OCI-LY3 (cell line): ENCODE results near the gene NDUFA7.

ENCODE experiments used
- EZH2phosphoT487 ChIP-seq: fragments of 200-600 bp; shearing (Covaris generic); IDR thresholded peaks from 2 replicates; pipeline ENCODE4 v1.6.1; 2018; ENCODE audit warnings: antibody characterized with exemption, mixed run types, low read depth
- TF ChIP-seq, protein P1 (sequence below): fragments of 200-600, 300-600 bp; sonication (generic); IDR thresholded peaks from 2 replicates; pipeline ENCODE4 v1.5.1; 2014; ENCODE audit warnings: antibody characterized with exemption, low read length, low read depth

- TF ChIP-seq, protein P1, sequence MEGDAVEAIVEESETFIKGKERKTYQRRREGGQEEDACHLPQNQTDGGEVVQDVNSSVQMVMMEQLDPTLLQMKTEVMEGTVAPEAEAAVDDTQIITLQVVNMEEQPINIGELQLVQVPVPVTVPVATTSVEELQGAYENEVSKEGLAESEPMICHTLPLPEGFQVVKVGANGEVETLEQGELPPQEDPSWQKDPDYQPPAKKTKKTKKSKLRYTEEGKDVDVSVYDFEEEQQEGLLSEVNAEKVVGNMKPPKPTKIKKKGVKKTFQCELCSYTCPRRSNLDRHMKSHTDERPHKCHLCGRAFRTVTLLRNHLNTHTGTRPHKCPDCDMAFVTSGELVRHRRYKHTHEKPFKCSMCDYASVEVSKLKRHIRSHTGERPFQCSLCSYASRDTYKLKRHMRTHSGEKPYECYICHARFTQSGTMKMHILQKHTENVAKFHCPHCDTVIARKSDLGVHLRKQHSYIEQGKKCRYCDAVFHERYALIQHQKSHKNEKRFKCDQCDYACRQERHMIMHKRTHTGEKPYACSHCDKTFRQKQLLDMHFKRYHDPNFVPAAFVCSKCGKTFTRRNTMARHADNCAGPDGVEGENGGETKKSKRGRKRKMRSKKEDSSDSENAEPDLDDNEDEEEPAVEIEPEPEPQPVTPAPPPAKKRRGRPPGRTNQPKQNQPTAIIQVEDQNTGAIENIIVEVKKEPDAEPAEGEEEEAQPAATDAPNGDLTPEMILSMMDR: peak; percentile 5; the same call in 1 of the 2 replicates
- TF ChIP-seq EZH2phosphoT487: no peak
Observed at GRCh38 chr19:8324186-8325050, 3.2 kb upstream of the NDUFA7 start.
